PC-9 (cell line): ENCODE measurements around the gene C3orf33.

ENCODE experiments used
- CTCF ChIP-seq: fragments of 200-600 bp; sonication (generic); conservative IDR thresholded peaks from 2 replicates; pipeline ENCODE4 v1.6.1; 2017; ENCODE audit warnings: mixed run types, antibody characterized with exemption, mild to moderate bottlenecking, moderate library complexity
- EZH2 ChIP-seq: fragments of 200-600 bp; sonication (generic); IDR thresholded peaks from 2 replicates; pipeline ENCODE4 v1.8.0; 2017; ENCODE audit warnings: antibody characterized with exemption, low read depth

GRCh38 chr3:155792532-155792931, 13.5 kb downstream of the C3orf33 start:
- TF ChIP-seq CTCF (no peak), EZH2 (no peak)
